ENCODE measurements around the gene IGFBP5.

The IGFBP5 gene

DNA sequence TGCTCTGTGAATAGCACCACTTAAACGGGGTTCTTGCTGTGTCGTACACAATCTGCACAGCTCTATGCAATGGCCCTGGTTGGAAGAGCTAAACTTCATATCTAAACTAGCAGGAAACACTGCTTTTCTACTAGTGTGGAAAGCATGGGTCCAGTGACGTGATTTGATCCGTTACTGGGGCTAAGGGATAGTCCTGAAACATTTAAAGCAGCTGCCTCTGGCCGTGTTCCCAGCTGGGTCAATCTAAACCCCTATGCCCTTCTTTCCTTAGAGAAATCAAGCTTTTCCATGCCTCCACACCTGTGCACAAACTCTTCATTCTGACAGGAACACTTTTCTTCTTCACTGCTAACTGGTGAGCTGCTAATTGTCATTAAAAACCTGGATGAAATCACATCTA is 5.4 kb upstream of the IGFBP5 start:
- H3K27ac Mint-ChIP-seq = no peak overlapping the region
- no peaks in the 10 kb centered on the region for H3K36me3 Mint-ChIP-seq
- peaks cover 2% of the 10 kb centered on the region for H3K4me1 Mint-ChIP-seq
- DNase-seq (ENCODE audit: low spot score in 2 of 2) (no peak), ATAC-seq (ENCODE audit: low read depth) (no peak)
- no peak overlapping the region for H3K4me3 Mint-ChIP-seq
- H3K9me3 Mint-ChIP-seq = peaks cover 2% of the 10 kb centered on the region
- H3K27me3 Mint-ChIP-seq = peaks cover 20% of the 10 kb centered on the region

DNA sequence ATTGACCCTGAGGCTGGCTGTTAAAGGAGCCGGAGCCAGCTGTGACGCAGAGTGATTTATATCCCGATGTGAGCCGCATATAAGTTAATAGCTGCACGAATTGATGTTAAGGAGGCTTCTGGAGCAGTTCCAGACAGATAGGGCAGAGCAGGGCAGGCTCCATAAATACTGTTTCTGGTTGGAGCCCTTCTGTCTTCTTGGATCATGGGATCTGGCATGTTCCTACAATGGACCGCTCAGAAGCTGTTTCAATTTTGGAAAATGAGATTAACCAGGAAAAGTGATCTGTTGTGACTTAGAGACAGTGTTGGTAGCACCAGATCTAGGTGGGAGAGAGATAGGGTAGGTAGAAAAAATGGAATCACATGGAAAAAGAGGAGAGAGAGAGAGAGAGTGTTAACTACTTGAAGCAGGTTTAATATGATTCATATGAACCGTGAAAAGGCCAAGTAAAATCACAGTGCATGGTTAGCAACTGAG is 4.8 kb upstream of the IGFBP5 start:
- peaks cover 2% of the 10 kb centered on the region for H3K4me1 Mint-ChIP-seq
- H3K27ac Mint-ChIP-seq = no peak overlapping the region
- peaks cover 2% of the 10 kb centered on the region for H3K9me3 Mint-ChIP-seq
- no peak for ATAC-seq (ENCODE audit: low read depth)
- DNase-seq (ENCODE audit: low spot score in 2 of 2) = no peak
- no peak overlapping the region for H3K4me3 Mint-ChIP-seq
- H3K36me3 Mint-ChIP-seq = no peaks in the 10 kb centered on the region
- peaks cover 23% of the 10 kb centered on the region for H3K27me3 Mint-ChIP-seq

DNA sequence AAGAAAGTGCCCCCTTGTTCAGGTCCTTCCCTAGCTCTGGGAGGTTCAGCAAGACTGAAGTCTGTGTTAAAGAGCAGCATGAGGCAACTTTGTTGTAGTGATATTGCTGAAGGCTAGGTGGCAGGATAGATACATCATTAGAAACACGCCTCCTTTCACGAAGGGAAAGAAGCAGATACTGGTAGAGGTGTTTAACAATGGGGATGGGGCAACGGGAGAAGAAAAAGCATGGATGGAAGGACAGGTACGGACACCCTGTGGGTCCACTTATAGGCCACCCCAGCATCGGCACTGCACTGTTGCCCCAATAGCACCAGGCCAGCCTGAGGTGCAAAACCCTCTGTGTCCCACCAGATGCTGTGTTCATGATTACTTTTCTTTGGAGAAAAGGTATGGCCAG is 3.5 kb upstream of the IGFBP5 start:
- Mint-ChIP-seq H3K36me3 (no peaks in the 10 kb centered on the region), H3K4me1 (peaks cover 4% of the 10 kb centered on the region), H3K27ac (no peak overlapping the region), H3K9me3 (peaks cover 2% of the 10 kb centered on the region), H3K27me3 (peaks cover 27% of the 10 kb centered on the region), H3K4me3 (no peak overlapping the region)
- ATAC-seq (ENCODE audit: low read depth) (peak; percentile 31), DNase-seq (ENCODE audit: low spot score in 2 of 2) (no peak)

DNA sequence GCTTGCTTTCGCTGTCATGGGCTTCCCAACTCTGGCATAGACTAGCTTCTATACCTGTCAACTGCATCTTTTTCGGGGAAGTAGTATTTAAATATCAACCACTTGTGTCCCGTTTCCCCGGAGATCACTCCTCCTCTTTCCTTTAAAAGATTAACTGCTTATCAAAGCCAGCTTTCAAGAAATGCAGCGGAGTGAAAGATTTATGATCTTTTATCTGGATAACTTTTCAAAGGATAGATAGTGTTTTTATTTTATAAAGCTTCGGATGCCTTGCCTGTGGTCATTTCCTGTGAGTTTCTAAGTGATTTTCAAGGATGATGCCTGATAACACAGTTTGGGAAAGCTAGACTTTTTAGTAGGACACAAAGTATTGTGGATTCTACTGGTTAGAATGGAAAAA is 2.9 kb upstream of the IGFBP5 start:
- Mint-ChIP-seq H3K27me3 (peaks cover 27% of the 10 kb centered on the region), H3K9me3 (peaks cover 2% of the 10 kb centered on the region), H3K36me3 (no peaks in the 10 kb centered on the region), H3K4me1 (peaks cover 7% of the 10 kb centered on the region), H3K4me3 (no peak overlapping the region), H3K27ac (no peak overlapping the region)
- ATAC-seq (ENCODE audit: low read depth) (no peak), DNase-seq (ENCODE audit: low spot score in 2 of 2) (no peak)

DNA sequence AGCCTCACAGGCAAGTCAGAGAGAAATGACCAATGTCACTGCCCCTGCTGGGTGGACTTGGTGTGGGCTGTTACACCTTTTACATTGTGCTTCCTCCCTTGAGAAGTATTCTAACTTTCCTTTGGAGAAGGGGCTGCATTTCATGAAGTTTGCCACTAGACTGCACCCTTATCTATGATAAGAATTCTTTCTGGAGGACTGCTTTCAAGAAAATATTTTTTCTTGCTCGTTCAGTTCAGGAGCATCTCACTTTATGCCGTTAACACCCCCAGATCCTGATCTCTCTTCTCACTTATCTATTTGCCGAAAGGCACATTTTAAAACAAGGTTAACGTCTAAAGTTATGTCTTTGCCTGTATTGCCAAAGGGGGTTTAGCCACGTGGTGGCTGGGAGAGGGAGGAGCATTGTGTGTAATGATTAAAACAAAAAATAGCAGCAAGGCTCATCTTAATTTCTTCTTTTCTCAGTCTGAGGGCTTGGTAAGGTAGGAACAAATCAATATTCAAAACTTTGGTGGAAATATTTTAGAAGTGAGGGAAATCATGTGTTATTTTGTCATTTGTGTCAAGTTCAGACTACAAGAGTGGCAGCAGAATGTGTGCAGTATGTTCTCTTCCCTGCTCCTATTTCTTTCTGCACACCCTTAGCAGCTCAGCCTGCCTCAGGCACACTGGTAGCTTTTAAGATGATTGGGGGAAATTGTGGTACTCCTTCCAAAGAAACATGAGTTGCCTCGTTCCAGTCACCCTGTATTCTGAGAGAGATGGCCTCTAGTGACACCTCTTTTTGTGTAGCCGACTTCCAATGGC is 1.6 kb upstream of the IGFBP5 start:
- ATAC-seq (ENCODE audit: low read depth) = no peak
- no peaks in the 10 kb centered on the region for H3K9me3 Mint-ChIP-seq
- peaks cover 13% of the 10 kb centered on the region for H3K4me1 Mint-ChIP-seq
- H3K36me3 Mint-ChIP-seq = no peaks in the 10 kb centered on the region
- DNase-seq (ENCODE audit: low spot score in 2 of 2) = no peak
- no peak overlapping the region for H3K4me3 Mint-ChIP-seq
- H3K27ac Mint-ChIP-seq = no peak overlapping the region
- H3K27me3 Mint-ChIP-seq = peaks cover 30% of the 10 kb centered on the region

DNA sequence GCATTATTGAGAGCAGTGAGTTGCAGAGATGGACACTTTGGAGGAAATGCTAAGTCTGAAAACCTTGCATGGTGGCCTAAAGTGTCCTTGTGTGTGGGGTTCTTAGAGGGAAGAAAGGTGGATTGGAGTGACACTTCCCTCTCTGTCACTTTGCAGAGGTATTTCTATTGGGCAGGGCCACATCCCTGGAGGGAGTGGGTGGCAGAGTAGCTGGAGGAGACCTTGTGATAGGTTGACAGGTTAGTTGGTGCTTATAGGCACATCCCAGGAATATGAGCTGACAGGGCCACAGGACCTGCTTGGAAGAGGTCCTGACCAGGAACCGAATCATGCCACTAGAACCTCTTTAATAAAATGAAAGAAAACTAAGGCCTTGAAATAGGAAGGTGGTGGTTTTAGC is 972 bp upstream of the IGFBP5 start:
- no peaks in the 10 kb centered on the region for H3K36me3 Mint-ChIP-seq
- H3K27me3 Mint-ChIP-seq = peaks cover 33% of the 10 kb centered on the region
- H3K4me3 Mint-ChIP-seq = no peak overlapping the region
- ATAC-seq (ENCODE audit: low read depth) = no peak
- peaks cover 16% of the 10 kb centered on the region for H3K4me1 Mint-ChIP-seq
- H3K9me3 Mint-ChIP-seq = no peaks in the 10 kb centered on the region
- DNase-seq (ENCODE audit: low spot score in 2 of 2) = no peak
- no peak overlapping the region for H3K27ac Mint-ChIP-seq

DNA sequence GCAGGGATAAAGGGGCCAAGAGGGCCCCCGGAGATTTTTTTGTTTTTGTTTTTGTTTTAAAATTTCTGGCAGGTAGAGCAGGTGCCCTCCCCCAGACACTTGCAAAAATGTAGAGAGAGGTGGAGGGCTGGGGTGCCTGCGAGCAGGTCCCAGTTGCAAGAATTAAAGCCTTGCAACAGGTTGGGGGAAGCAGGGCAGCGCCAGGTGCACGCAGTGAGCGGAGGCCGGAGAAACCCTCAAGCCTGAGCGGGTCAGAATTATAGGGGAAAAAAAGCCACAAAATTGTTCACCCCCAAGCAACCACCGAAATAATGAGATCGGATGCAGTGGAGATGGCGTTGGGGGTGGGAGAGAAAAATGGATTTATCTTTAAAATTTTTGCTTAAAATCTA is 527 bp downstream of the IGFBP5 start:
- ATAC-seq (ENCODE audit: low read depth) (no peak), DNase-seq (ENCODE audit: low spot score in 2 of 2) (no peak)
- Mint-ChIP-seq H3K27me3 (peaks cover 38% of the 10 kb centered on the region), H3K9me3 (no peaks in the 10 kb centered on the region), H3K4me1 (peaks cover 18% of the 10 kb centered on the region), H3K4me3 (no peak overlapping the region), H3K36me3 (no peaks in the 10 kb centered on the region), H3K27ac (no peak overlapping the region)

DNA sequence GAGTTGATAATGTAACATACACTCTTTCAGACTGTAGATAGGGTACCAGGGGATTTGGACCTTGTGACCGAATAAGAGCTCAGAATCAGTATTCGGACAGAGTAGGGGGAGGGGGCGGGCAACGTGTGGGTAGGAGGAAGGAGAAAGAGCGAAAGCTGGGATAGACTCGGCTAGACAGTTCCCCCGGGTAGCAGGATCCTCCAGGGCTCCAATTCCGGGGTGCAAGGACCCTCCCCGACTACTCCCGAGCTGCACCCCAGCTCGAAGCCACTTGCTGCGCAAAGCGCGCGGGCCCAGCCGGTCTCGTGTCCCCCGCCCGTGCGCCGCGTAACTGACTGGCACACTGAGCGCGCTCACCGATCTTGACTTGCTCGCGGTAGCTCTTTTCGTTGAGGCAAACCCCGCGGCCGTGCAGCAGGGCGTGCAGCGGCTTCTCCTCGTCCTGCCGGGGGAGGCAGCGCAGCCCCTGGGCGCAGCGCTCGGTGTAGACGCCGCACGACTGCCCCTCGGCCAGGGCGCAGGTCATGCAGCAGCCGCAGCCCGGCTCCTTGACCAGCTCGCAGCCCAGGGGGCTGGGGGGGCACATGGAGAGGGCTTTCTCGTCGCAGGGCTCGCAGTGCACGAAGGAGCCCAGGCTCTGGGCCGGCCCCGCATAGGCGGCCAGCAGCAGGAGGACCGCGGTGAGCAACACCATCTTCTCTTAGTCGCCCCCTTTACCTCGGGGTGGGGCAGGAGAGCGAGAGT is 1.1 kb downstream of the IGFBP5 start:
- H3K36me3 Mint-ChIP-seq = no peaks in the 10 kb centered on the region
- DNase-seq (ENCODE audit: low spot score in 2 of 2) (no peak), ATAC-seq (ENCODE audit: low read depth) (no peak)
- H3K27ac Mint-ChIP-seq = no peak overlapping the region
- peaks cover 18% of the 10 kb centered on the region for H3K4me1 Mint-ChIP-seq
- peaks cover 38% of the 10 kb centered on the region for H3K27me3 Mint-ChIP-seq
- H3K9me3 Mint-ChIP-seq = no peaks in the 10 kb centered on the region
- H3K4me3 Mint-ChIP-seq = peak overlapping the region; percentile 32

DNA sequence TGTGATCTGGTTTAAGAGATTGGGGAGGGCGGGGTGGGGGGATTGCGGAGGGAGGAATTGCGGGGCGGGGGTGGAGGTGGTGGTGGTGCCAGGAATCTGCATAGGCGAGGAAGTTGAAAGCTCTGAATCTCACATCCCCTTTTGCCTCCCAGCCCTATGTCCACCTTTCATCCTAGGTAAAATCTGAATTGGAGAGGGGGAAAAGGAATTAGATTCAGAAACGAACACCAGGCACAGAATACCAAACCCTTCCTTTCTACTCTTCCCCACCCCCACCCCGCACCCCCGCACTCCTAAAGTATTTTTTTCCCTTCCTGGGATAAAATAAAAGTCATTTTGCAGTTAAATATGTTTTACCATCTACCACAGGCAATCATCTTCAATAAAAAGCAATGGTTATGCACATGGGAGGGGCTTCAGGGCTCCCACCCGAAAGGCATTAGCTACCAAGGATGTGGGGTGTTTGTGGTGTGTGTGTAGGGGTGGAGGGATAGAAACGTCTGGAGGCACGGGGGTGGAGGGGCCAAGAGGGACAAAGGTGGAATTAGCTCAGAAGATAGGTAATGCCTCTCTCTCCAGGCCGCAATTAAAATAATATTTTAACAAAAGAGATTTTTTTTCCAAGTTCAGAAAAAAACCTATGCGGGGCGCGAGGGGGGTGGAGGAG is 1.8 kb downstream of the IGFBP5 start:
- DNase-seq (ENCODE audit: low spot score in 2 of 2) (no peak), ATAC-seq (ENCODE audit: low read depth) (no peak)
- no peaks in the 10 kb centered on the region for H3K9me3 Mint-ChIP-seq

DNA sequence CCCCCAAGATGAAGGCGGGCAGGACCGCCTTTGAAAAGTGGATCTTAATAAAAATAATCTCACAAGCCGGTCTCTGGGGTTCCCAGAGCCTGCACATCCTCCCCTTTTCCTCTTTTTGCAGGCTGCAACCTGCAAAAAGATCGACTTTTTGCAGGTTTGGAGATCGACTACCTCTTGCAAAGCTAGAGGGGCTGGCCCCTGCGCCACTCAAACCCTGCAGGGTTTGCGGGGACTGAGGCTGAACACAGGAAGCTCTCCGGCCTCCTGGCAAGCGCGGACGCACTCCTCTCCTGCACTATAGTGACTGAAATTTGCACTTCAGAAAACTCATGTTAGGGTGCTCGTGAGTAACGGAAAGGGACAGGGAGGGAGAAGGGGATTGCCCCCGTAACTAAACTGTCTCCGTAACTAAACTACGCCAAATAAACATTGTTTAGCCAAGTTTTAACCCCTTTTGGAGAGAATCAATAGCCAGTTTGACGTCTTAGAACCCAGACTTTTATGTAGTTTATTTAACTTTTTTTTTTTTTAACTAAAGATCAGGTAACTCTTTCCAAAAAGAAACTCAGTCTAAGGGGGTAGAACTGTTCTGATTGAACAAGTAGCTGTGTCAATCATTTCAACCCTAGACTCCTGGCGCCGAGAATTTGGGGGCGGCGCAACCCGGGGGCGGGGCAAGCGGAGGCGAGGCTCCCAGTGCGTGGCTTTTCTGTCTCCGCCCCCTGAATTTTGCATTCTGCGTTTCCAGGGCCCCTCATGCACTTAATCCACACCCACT is 2.5 kb downstream of the IGFBP5 start:
- Mint-ChIP-seq H3K36me3 (no peaks in the 10 kb centered on the region), H3K4me1 (peaks cover 18% of the 10 kb centered on the region), H3K4me3 (peak overlapping the region; percentile 74), H3K27ac (no peak overlapping the region), H3K27me3 (peaks cover 39% of the 10 kb centered on the region), H3K9me3 (no peaks in the 10 kb centered on the region)
- ATAC-seq (ENCODE audit: low read depth) = peak; percentile 50
- DNase-seq (ENCODE audit: low spot score in 2 of 2) = no peak

More for the DNA sequence above, 1.8 kb downstream of the IGFBP5 start:
- Mint-ChIP-seq H3K4me1 (peaks cover 18% of the 10 kb centered on the region), H3K36me3 (no peaks in the 10 kb centered on the region), H3K4me3 (peak overlapping the region; percentile 43), H3K27me3 (peaks cover 39% of the 10 kb centered on the region), H3K27ac (no peak overlapping the region)

DNA sequence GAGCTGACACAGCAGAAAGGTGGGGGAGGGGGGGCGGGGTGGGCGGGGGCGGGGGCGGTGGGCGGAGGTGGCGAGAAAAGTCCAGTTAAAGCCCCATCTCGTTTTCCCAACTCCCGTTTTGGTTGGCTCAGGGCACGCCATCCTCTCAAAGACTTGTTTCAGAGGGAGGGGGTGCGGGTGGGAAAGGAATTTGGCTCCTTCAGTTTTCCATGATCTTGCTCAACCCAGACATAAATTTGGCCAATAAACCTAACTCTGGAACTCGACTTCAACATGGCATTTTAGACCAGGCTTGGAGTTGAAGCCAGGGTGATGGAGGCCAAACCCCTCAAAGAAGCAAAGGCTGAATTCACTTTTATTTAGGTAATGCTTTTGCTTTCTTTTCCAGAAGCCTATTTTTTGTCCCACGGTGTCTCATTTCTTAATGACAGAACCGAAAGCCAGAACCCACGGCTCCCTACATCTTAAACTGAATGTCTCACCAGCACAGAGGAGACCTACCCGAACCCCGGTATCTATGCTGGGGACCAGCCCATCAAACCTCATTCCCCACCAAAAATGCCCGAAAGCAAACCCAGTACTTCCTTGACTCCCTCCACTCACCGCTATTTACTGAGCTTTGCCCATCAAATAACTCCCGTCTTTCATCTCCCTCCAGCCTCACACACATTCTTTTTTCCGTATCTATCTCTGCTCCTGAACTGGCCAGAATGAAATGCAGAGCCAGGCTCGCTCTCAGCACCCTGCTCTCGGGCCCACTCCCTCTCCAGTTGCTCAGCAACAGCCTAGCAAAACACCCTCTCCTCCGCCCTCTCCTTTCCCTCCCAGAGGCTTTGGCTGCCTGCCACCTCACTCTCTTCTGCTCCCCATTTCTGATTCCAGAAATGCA is 4.3 kb downstream of the IGFBP5 start:
- H3K27me3 Mint-ChIP-seq = peaks cover 32% of the 10 kb centered on the region
- H3K36me3 Mint-ChIP-seq = no peaks in the 10 kb centered on the region
- ATAC-seq (ENCODE audit: low read depth) (no peak), DNase-seq (ENCODE audit: low spot score in 2 of 2) (no peak)
- peak overlapping the region; percentile 55 for H3K4me3 Mint-ChIP-seq
- no peaks in the 10 kb centered on the region for H3K9me3 Mint-ChIP-seq
- peaks cover 16% of the 10 kb centered on the region for H3K4me1 Mint-ChIP-seq
- no peak overlapping the region for H3K27ac Mint-ChIP-seq

DNA sequence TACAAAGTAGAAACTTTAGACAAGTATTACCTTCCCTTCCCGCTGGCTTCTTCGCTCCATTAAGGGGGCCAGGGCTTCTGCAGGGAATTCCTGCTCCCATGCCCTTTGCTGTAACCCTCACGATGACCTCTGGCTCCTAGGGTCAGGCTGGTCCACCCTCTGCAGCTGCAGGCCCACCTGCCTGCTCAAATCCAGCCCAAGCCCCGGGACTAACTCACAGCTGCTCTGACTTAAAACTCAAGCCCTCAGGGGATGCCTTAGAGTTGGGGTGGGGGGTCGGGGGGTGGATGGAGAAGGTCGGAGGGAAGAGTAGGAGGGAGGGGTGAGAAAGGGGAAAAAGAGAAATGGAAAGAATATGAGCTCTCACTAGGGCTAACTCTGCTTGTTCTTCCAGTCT is 4.9 kb downstream of the IGFBP5 start:
- H3K4me1 Mint-ChIP-seq = peaks cover 16% of the 10 kb centered on the region
- H3K27me3 Mint-ChIP-seq = peaks cover 27% of the 10 kb centered on the region
- no peak overlapping the region for H3K4me3 Mint-ChIP-seq
- no peaks in the 10 kb centered on the region for H3K36me3 Mint-ChIP-seq
- H3K27ac Mint-ChIP-seq = no peak overlapping the region
- ATAC-seq (ENCODE audit: low read depth) (no peak), DNase-seq (ENCODE audit: low spot score in 2 of 2) (no peak)
- H3K9me3 Mint-ChIP-seq = no peaks in the 10 kb centered on the region

DNA sequence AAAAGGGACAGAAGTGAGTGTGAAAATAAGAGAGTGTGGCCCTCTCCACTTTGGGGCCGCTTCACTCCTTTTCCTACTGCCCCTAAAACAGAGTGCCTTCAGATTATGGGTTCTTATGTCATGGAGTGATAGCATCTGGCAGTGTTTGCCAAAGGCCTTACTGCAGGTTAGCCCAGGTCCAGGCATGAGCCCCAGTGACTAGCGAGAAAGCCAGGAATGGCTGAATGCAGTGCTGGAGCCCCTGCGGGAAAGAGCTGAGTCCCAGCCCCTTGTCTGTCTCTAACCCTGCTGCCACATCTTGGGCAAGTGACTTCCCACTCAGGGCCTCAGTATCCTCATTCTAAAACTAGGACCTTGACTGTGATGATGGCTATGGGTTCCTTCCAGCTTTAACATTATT is 6.0 kb downstream of the IGFBP5 start:
- H3K4me3 Mint-ChIP-seq = no peak overlapping the region
- no peaks in the 10 kb centered on the region for H3K9me3 Mint-ChIP-seq
- no peak for DNase-seq (ENCODE audit: low spot score in 2 of 2)
- peaks cover 23% of the 10 kb centered on the region for H3K27me3 Mint-ChIP-seq
- no peak overlapping the region for H3K27ac Mint-ChIP-seq
- H3K4me1 Mint-ChIP-seq = peaks cover 16% of the 10 kb centered on the region
- ATAC-seq (ENCODE audit: low read depth) = no peak
- H3K36me3 Mint-ChIP-seq = no peaks in the 10 kb centered on the region

Measured in memory B cell (primary cell).